DOHH2 (cell line): ENCODE data around the gene PRCD.
"Not testable (repeated sequence)": the region's sequence is repeated elsewhere in the genome, so short reads cannot be mapped to it uniquely, and the experiment has no call there.

Experiments
- H3F3A ChIP-seq: fragments of 200-600 bp; sonication (generic), shearing (Covaris generic); 2 replicates; pipeline ENCODE4 v1.6.0; 2016; ENCODE audit warnings: antibody characterized with exemption, mild to moderate bottlenecking; ENCODE audit not compliant: control insufficient read depth, insufficient read depth
- H3K27ac ChIP-seq: fragments of 200-600 bp; sonication (generic); 2 replicates; pipeline ENCODE4 v1.5.1; 2014; ENCODE audit warnings: low read depth, mild to moderate bottlenecking, low read length, moderate library complexity
- H3K27me3 ChIP-seq: fragments of 200-600 bp; sonication (generic); 2 replicates; pipeline ENCODE4 v1.6.1; 2014; ENCODE audit warnings: mild to moderate bottlenecking, low read length, mixed read lengths; ENCODE audit not compliant: control insufficient read depth
- H3K36me3 ChIP-seq: fragments of 200-600 bp; sonication (generic); 2 replicates; pipeline ENCODE4 v1.6.1; 2014; ENCODE audit warnings: mild to moderate bottlenecking, low read length, moderate library complexity, mixed read lengths; ENCODE audit not compliant: control insufficient read depth
- H3K4me1 ChIP-seq: fragments of 200-600 bp; sonication (generic); 2 replicates; pipeline ENCODE4 v1.6.1; 2014; ENCODE audit warnings: mild to moderate bottlenecking, low read length, mixed read lengths; ENCODE audit not compliant: control insufficient read depth
- H3K4me2 ChIP-seq: fragments of 200-600 bp; sonication (generic); 2 replicates; pipeline ENCODE4 v1.6.0; 2014; ENCODE audit warnings: mild to moderate bottlenecking, low read length, moderate library complexity
- H3K4me3 ChIP-seq: fragments of 200-600 bp; sonication (generic); 2 replicates; pipeline ENCODE4 v1.5.1; 2014; ENCODE audit warnings: mild to moderate bottlenecking, low read length, mixed read lengths
- H3K79me2 ChIP-seq: fragments of 200-600 bp; sonication (generic); 2 replicates; pipeline ENCODE4 v1.6.1; 2014; ENCODE audit warnings: mild to moderate bottlenecking, low read length, mixed read lengths; ENCODE audit not compliant: control insufficient read depth
- H3K9me2 ChIP-seq: fragments of 200-600 bp; sonication (generic); replicated peaks from 2 replicates; pipeline ENCODE4 v1.6.1; 2014; ENCODE audit warnings: mild to moderate bottlenecking, low read length, mixed read lengths; ENCODE audit not compliant: control insufficient read depth
- H3K9me3 ChIP-seq: fragments of 200-600 bp; sonication (generic); 2 replicates; pipeline ENCODE4 v1.6.1; 2014; ENCODE audit warnings: antibody characterized with exemption, low read length, mixed read lengths; ENCODE audit not compliant: control insufficient read depth, insufficient read depth
- H4K20me1 ChIP-seq: fragments of 200-600 bp; sonication (generic); 2 replicates; pipeline ENCODE4 v1.6.0; 2014; ENCODE audit warnings: low read depth, mild to moderate bottlenecking, antibody characterized with exemption, low read length, moderate library complexity; ENCODE audit not compliant: control insufficient read depth, insufficient read depth
- EZH2phosphoT487 ChIP-seq: fragments of 200-600 bp; sonication (generic); IDR thresholded peaks from 2 replicates; pipeline ENCODE4 v1.6.1; 2017; ENCODE audit warnings: borderline replicate concordance, mild to moderate bottlenecking, antibody characterized with exemption, low read length, moderate library complexity, mixed read lengths
- TF ChIP-seq, protein P1 (sequence below): fragments of 200-600 bp; sonication (generic); IDR thresholded peaks from one replicate; pipeline ENCODE4 v1.5.1; 2014; ENCODE audit warnings: antibody characterized with exemption, mild to moderate bottlenecking, low read depth, low read length; ENCODE audit not compliant: poor library complexity, severe bottlenecking

PRCD gene

DNA sequence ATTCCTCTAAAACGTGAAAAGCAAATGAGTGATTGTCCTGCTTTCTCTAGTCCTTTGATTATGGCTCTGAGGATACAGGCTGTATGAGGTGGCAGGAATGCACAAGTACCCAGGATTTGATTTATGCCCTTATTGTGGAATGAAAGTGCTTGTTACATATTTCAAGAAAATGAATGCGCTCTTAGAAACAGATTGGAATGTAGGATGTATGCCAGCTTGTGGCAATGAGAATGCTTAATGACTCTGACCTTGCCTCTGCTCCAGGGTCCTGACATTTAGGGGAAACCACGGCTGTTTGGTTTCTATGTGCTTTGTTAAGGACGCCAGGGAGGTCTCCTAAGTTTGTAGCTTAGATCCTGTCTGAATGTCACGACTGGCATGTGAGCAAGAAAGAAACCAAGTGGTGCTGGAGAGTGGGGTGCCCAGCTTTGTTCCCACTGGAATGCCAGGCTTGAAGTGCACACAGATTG, 22.0 kb downstream of the PRCD start:
- Histone ChIP-seq H3K27me3 (no peaks in the 10 kb centered on the region), H3K9me3 (no peaks in the 10 kb centered on the region), H3K79me2 (peaks cover 58% of the 10 kb centered on the region), H3K36me3 (peaks cover 81% of the 10 kb centered on the region), H3K9me2 (no peaks in the 10 kb centered on the region), H3K4me2 (peak overlapping the region; percentile 69; the same call in 1 of the 2 replicates), H3F3A (peaks cover 31% of the 10 kb centered on the region), H3K27ac (no peak overlapping the region), H4K20me1 (peaks cover 36% of the 10 kb centered on the region; the same call in 1 of the 2 replicates), H3K4me3 (no peak overlapping the region), H3K4me1 (peaks cover 40% of the 10 kb centered on the region)
- TF ChIP-seq, protein P1, sequence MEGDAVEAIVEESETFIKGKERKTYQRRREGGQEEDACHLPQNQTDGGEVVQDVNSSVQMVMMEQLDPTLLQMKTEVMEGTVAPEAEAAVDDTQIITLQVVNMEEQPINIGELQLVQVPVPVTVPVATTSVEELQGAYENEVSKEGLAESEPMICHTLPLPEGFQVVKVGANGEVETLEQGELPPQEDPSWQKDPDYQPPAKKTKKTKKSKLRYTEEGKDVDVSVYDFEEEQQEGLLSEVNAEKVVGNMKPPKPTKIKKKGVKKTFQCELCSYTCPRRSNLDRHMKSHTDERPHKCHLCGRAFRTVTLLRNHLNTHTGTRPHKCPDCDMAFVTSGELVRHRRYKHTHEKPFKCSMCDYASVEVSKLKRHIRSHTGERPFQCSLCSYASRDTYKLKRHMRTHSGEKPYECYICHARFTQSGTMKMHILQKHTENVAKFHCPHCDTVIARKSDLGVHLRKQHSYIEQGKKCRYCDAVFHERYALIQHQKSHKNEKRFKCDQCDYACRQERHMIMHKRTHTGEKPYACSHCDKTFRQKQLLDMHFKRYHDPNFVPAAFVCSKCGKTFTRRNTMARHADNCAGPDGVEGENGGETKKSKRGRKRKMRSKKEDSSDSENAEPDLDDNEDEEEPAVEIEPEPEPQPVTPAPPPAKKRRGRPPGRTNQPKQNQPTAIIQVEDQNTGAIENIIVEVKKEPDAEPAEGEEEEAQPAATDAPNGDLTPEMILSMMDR = no peak
- TF ChIP-seq EZH2phosphoT487 = no peak

DNA sequence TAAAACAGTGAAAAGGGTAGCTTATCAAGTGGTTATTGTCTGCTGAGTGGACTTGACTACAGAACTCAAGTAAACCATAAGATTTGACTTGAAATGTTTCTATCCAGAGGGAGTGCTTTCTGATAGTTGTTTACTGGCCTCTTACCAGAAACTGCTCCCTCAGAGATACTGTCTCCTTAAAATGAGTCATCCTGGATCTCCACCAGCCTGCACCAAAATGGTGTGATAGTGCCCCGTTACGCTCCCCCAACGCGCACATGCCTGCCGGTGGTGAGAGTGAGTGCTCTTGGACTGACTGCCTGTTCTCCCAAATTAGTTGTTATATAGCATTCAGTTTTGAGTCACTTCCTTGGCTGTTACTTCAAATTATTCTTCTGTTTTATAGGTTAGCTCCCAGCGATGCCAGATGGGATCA, 22.9 kb downstream of the PRCD start:
- no peak overlapping the region for H3K27ac ChIP-seq
- peaks cover 88% of the 10 kb centered on the region for H3K36me3 ChIP-seq
- no peaks in the 10 kb centered on the region for H3K9me2 ChIP-seq
- H4K20me1 ChIP-seq = peaks cover 36% of the 10 kb centered on the region; the same call in 1 of the 2 replicates
- peaks cover 50% of the 10 kb centered on the region for H3K79me2 ChIP-seq
- H3K4me1 ChIP-seq = peaks cover 48% of the 10 kb centered on the region
- H3K9me3 ChIP-seq = no peaks in the 10 kb centered on the region
- no peak overlapping the region for H3K4me3 ChIP-seq
- no peak overlapping the region for H3K4me2 ChIP-seq
- H3K27me3 ChIP-seq = no peaks in the 10 kb centered on the region
- peaks cover 40% of the 10 kb centered on the region for H3F3A ChIP-seq
- TF ChIP-seq EZH2phosphoT487 = no peak
- TF ChIP-seq, protein P1 = no peak

DNA sequence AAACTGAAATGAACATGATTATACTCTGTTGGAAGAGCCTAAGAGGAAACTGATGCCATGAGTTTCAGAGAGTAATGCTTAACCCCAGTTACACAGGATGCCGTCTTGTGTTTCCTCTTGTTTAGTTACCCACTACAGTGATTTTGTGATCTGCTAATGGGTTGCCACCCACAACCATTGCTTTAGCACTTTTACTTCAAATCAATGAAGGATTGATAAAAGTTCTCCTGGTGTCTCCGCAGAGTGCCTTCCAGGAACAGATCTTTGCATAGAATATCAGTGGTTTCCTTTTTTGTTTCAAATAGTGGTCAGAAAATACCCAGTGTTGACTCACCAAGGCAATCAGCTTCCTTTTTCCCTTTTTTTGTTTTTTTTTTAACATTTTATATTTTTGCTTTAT, 23.5 kb downstream of the PRCD start:
- H3K9me3 ChIP-seq, H3K27ac ChIP-seq, H3K4me2 ChIP-seq, H3K27me3 ChIP-seq, H3K9me2 ChIP-seq, H3K4me3 ChIP-seq: not testable (repeated sequence)
- Histone ChIP-seq H4K20me1 (peaks cover 40% of the 10 kb centered on the region), H3F3A (peaks cover 47% of the 10 kb centered on the region), H3K36me3 (peaks cover 82% of the 10 kb centered on the region), H3K4me1 (peaks cover 51% of the 10 kb centered on the region), H3K79me2 (peaks cover 44% of the 10 kb centered on the region)

DNA sequence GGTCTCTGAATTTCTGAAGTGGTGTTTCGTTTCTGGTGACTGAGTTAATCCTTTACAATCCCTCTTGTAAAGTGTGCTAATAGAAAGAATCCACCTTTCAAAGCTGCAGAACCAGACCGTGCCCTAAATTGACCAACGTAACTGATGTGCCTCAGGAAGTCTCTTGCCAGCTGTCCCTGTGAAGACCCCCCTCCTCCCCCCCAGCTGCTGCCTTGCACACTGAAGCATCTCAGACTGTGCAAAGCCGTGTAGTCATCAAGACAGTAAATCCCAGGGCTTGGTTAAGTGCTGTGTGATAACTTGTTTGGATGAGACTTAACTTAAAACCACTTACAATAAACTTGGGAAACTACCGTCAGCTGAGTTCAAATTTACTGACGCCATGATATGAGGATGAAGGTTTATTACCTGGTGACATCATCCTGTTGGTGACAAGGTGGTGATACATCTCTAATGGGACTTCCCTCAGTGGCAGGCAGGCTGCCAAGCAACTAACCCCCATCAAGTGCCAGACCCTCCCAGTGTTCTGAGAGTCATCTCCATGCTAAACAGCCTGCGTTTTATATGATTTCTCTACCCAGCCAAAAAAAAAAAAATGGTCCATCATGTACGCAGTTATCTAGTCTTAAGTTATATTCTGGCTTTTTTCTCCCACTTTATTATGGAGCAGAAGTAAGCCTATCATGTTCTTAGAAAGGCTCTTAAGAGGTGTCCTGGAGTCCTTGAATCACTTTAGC, 25.3 kb downstream of the PRCD start:
- H3K9me3 ChIP-seq, H3K4me2 ChIP-seq, H3K27ac ChIP-seq, H3K27me3 ChIP-seq, H3K4me3 ChIP-seq, H3K9me2 ChIP-seq: not testable (repeated sequence)
- peaks cover 26% of the 10 kb centered on the region for H4K20me1 ChIP-seq
- H3K79me2 ChIP-seq = peaks cover 26% of the 10 kb centered on the region
- peaks cover 64% of the 10 kb centered on the region for H3K36me3 ChIP-seq
- peaks cover 36% of the 10 kb centered on the region for H3K4me1 ChIP-seq
- H3F3A ChIP-seq = peaks cover 45% of the 10 kb centered on the region
